Uterus (tissue), 4 donors: ENCODE data around the gene FASTKD2. TPM values are rescaled to one million over a fixed set of nuclear protein-coding genes. Genes with fewer than 3 reads are reported as not detected.
"Not testable (repeated sequence)": the region's sequence is repeated elsewhere in the genome, so short reads cannot be mapped to it uniquely, and the experiment has no call there.

Experiments used
- DNase-seq, 2 donors: peaks; one replicate each; pipeline ENCODE4 v3.0.0-alpha.2; 2019 to 2020
- H3K27ac ChIP-seq, 2 donors: fragments of 200-600 bp; sonication (generic); 1 replicate in 1 of 2; 2 replicates in 1 of 2; pipeline ENCODE4 v1.5.1; 2016 to 2018
- H3K27me3 ChIP-seq, 2 donors: fragments of 200-600 bp; sonication (generic); one replicate each; pipeline ENCODE4 v1.5.1; 2018 to 2019; ENCODE audit warnings: control low read depth in 1 of 2
- H3K36me3 ChIP-seq, 2 donors: fragments of 200-600 bp; sonication (generic); one replicate each; pipeline ENCODE4 v1.5.1; 2019; ENCODE audit warnings: control low read depth in 1 of 2
- H3K4me1 ChIP-seq, 2 donors: fragments of 200-600 bp; sonication (generic); one replicate each; pipeline ENCODE4 v1.5.1; 2018 to 2019; ENCODE audit warnings: control low read depth in 1 of 2
- H3K4me3 ChIP-seq, 2 donors: fragments of 200-600 bp; sonication (generic); 1 replicate in 1 of 2; 2 replicates in 1 of 2; pipeline ENCODE4 v1.5.1; 2018 to 2019; ENCODE audit warnings: mild to moderate bottlenecking in 1 of 2
- H3K9me3 ChIP-seq, 2 donors: fragments of 200-600 bp; sonication (generic); one replicate each; pipeline ENCODE4 v1.5.1; 2019; ENCODE audit warnings: control low read depth in 1 of 2
- POLR2A ChIP-seq, 2 donors: fragments of 450-650 bp; IDR thresholded peaks; one replicate each; pipeline ENCODE4 v1.6.1; 2016; ENCODE audit warnings: antibody characterized with exemption in 2 of 2, mild to moderate bottlenecking in 1 of 2, moderate library complexity in 1 of 2
- intact Hi-C: fragments of 100-400 bp; cut with DNase I; formaldehyde crosslinking; loops from one replicate; pipeline ENCODE4 v1.15.1; 2023; ENCODE audit warnings: low total_unique reads
- total RNA-seq, 4 donors: library from RNA; depleted of rRNA in 3 of 4; stranded (reverse); fragments of >200 nt in 3 of 4; gene quantifications; one replicate each; pipeline versions ENCODE4 v1.1.0 to v1.2.4, GENCODE V29; 2014 to 2023
- TF ChIP-seq, protein P1 (sequence below), 4 experiments: fragments of 200-600 bp in 2 of 4; fragments of 450-650 bp in 2 of 4; sonication (generic) in 2 of 4; IDR thresholded peaks; one replicate each; pipeline ENCODE4 v1.5.1; 2016 to 2019; ENCODE audit warnings: antibody characterized with exemption in 4 of 4, mild to moderate bottlenecking in 2 of 4, moderate library complexity in 1 of 4
- donor health status: DM: yes; HTN: yes; CAD: no.

The FASTKD2 gene
- total RNA-seq, 4 donors from 2014 or later, result 13.3 to 77.4 (median 39.1) TPM

DNA sequence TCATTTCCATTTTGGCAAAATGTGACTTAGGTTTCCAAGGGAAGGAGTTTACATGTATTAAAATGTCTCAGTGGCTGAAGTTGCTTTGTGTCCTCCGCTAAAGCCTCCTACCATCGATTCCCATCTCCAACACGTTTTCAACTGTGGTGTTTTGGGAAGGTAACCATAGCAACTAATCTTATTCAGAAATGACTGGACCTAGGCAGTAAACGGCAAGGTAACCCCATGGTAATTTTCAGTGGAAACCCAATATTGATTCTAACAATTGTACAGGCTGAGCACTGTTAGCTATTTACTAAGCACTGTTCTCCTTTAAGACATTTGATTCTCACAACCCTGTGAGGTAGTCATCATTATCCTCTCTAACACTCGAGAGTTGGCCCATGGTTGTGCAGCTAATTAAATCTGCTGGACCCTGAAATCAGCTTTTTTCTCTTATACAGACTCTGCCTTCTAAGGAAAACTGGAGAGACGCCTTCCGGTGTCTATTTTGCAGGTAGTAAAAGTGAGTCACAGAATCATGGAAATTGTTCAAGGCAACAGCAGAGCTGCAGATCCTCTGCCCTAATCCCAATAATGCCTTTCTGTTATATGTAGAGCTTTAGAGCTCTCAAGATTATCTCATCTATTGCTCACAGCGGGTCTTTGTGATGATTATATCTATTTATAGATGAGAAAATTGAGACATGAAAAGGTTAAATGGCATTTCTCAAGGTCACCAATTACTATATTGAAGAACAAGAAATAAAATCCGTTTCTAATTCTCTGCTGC is 36.2 kb downstream of the FASTKD2 start:
- intact Hi-C loops, result no loop called here
- TF ChIP-seq, protein P1, sequence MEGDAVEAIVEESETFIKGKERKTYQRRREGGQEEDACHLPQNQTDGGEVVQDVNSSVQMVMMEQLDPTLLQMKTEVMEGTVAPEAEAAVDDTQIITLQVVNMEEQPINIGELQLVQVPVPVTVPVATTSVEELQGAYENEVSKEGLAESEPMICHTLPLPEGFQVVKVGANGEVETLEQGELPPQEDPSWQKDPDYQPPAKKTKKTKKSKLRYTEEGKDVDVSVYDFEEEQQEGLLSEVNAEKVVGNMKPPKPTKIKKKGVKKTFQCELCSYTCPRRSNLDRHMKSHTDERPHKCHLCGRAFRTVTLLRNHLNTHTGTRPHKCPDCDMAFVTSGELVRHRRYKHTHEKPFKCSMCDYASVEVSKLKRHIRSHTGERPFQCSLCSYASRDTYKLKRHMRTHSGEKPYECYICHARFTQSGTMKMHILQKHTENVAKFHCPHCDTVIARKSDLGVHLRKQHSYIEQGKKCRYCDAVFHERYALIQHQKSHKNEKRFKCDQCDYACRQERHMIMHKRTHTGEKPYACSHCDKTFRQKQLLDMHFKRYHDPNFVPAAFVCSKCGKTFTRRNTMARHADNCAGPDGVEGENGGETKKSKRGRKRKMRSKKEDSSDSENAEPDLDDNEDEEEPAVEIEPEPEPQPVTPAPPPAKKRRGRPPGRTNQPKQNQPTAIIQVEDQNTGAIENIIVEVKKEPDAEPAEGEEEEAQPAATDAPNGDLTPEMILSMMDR (IDR thresholded peaks at IDR 0.05), result no peak
- TF ChIP-seq POLR2A (IDR thresholded peaks at IDR 0.05), result no peak
- no peak for DNase-seq
- Histone ChIP-seq H3K36me3 (no peaks in the 10 kb centered on the region), H3K4me3 (no peak overlapping the region), H3K27ac (no peak overlapping the region), H3K27me3 (no peaks in the 10 kb centered on the region), H3K4me1 (no peaks in the 10 kb centered on the region), H3K9me3 (no peaks in the 10 kb centered on the region)

DNA sequence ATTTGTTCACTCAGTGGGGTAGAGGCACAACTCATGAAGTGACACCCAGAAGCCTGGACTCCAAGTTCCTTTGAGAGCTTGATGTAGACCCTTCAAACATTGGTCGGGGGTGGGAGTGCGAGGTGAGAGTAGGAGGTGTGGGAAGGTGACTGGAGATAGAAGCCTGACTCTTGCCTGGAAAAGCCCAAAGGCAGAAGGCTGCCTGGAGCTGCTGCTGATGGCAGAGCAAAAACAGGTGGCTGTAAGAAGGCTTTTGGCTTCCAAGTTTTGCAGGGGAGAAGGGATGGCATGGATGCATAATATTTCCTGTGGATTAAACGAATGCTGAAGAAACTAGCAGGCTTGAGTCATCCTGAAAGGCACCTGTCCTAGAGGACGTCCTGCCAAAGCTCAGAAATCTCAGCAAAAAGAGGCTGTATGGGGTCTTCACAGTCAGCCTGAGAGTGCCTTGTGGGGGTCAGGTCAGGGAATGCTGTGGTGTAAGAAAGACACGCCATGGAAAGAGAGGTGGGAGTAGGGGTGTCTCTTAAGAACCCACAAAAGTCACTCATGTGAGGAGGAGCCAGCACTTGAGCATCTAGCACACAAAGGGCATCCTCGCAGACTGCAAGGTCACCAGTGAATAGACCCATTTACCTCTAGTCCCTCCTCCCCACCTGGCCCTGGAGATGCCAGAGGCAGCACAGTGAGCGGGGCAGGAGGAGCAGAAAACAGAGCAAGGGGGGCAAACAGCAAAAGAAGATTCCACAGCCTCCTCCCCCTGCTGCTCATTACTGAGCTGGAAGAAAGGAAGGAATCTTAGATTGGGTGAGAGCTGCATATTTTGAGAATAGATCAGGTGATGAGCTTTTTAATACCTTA is 37.5 kb downstream of the FASTKD2 start:
- intact Hi-C loops, result no loop called here

DNA sequence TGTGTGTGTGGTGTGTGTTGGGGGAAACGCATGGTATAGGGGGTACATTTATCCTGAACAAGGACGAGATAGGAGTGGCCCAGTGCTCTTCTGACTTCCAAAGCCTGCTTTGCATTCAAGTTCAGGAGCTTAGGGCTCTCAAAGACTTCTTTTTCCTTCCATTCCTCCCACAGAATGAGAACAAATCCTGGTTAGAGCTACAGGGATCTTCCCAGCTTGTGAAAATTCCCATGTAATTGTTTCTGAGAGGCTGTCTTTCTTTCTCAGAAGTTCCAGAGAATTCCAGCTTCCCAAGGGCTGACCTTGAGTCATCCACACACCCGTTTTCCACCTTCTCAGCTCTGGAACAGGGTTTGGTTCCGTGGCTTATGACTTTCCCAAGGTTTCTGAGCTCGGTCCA is 38.9 kb downstream of the FASTKD2 start:
- H3K36me3 ChIP-seq, result no peaks in the 10 kb centered on the region
- no peaks in the 10 kb centered on the region for H3K9me3 ChIP-seq
- no peaks in the 10 kb centered on the region for H3K27me3 ChIP-seq
- TF ChIP-seq POLR2A (IDR thresholded peaks at IDR 0.05), result no peak
- TF ChIP-seq, protein P1 (IDR thresholded peaks at IDR 0.05), result no peak
- no peaks in the 10 kb centered on the region for H3K4me1 ChIP-seq
- no peak overlapping the region for H3K4me3 ChIP-seq
- H3K27ac ChIP-seq, result peak overlapping the region in 1 of 2 donors; percentile 49
- no peak for DNase-seq
- intact Hi-C loops, result no loop called here

More for the DNA sequence above, 37.5 kb downstream of the FASTKD2 start:
- DNase-seq, result no peak
- Histone ChIP-seq H3K4me1 (no peaks in the 10 kb centered on the region), H3K9me3 (no peaks in the 10 kb centered on the region), H3K36me3 (no peaks in the 10 kb centered on the region), H3K4me3 (no peak overlapping the region), H3K27me3 (no peaks in the 10 kb centered on the region), H3K27ac (no peak overlapping the region)
- TF ChIP-seq POLR2A (IDR thresholded peaks at IDR 0.05), result no peak
- TF ChIP-seq, protein P1 (IDR thresholded peaks at IDR 0.05), result no peak

DNA sequence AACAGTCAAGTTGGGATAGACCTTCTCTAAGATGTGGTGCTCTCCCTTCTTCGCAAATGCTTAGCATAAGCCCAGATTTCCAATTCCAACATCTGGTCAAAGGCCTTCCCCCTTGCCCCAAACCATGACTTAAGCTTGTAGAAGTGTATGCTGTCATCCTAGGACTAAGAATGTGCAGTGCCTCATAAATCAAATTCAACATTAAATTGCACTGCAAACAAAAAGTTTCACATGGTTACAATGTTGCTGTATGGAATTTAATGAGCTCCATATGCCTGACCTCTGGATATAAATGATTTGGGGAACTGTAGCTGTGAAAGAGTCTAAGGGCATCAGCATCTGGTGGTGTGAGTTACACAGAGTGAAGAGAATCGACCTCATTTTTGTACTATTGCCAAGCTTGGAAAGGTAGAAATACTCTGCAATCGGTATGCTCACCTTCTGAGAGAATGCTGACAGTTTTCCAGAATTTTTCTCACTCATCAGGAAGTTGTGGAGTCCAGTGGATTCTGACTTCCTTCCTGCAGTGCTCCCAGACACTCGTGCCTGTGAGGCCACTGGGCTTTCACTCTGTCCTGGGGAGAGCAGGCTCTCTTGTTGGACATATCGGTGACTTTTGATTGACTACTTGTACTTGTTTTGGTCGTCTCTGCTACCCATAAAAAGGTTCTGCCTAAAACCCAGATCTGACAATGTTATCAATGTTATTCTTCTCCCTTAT is 40.6 kb downstream of the FASTKD2 start:
- intact Hi-C loops, result no loop called here
- H3K9me3 ChIP-seq, result no peaks in the 10 kb centered on the region
- TF ChIP-seq, protein P1 (IDR thresholded peaks at IDR 0.05), result no peak
- TF ChIP-seq POLR2A (IDR thresholded peaks at IDR 0.05), result no peak
- H3K4me3 ChIP-seq, result no peak overlapping the region
- DNase-seq, result no peak
- H3K27ac ChIP-seq, result no peak overlapping the region
- H3K36me3 ChIP-seq, result no peaks in the 10 kb centered on the region
- H3K27me3 ChIP-seq, result no peaks in the 10 kb centered on the region
- H3K4me1 ChIP-seq, result no peaks in the 10 kb centered on the region

DNA sequence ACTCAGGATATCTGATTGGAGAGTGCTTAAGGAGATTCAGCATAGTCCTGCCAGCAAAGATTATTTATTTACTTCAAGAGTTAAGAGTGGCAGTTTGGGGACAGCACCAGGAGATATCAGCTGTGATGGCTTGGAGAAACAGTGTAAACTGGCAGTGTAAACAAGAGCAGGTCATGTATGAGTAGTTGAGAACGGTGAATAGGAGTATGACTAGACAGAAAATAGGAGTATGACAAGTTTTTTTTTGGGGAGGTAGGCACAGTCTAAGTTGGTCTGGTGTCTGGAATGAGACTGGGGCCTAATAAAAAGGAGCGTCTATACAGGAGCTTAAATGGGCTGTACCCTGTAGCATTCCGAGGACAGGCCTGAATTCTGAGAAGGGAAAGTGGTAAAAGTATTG is 42.2 kb downstream of the FASTKD2 start:
- H3K27me3 ChIP-seq, H3K36me3 ChIP-seq, H3K4me3 ChIP-seq, H3K9me3 ChIP-seq, H3K27ac ChIP-seq, DNase-seq, intact Hi-C loops, H3K4me1 ChIP-seq: not testable (repeated sequence)

DNA sequence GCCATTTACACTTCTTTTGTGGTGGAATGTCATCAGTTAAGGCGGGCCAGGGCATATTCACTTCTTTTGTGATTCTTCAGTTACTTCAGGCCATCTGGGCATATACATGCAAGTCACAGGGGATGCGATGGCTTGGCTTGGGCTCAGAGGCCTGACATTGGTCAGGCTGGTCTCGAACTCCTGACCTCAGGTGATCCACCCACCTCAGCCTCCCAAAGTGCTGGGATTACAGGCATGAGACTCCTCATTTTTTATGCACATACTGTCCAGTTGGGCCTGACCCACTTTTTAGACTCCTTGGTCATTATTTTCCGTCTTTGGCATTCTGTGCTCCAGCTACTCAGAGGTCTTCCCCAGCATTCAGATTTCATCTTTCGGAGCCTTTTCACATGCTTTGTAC is 47.1 kb downstream of the FASTKD2 start:
- H3K9me3 ChIP-seq, H3K4me3 ChIP-seq, DNase-seq, H3K4me1 ChIP-seq, H3K36me3 ChIP-seq, intact Hi-C loops, H3K27ac ChIP-seq, H3K27me3 ChIP-seq: not testable (repeated sequence)
